IPS-18c (cell line): ENCODE results near the gene RAD52.

ENCODE experiments used
- H3K4me3 ChIP-seq: 2 replicates; pipeline ENCODE4 v1.7.0; 2013; ENCODE audit warnings: low read depth, mild to moderate bottlenecking, low read length, moderate library complexity; ENCODE audit not compliant: insufficient read depth
- H3K9me3 ChIP-seq: one replicate; pipeline ENCODE4 v1.6.1; 2013; ENCODE audit warnings: mild to moderate bottlenecking, low read length, moderate library complexity; ENCODE audit not compliant: control insufficient read depth, insufficient read depth

RAD52 gene

DNA sequence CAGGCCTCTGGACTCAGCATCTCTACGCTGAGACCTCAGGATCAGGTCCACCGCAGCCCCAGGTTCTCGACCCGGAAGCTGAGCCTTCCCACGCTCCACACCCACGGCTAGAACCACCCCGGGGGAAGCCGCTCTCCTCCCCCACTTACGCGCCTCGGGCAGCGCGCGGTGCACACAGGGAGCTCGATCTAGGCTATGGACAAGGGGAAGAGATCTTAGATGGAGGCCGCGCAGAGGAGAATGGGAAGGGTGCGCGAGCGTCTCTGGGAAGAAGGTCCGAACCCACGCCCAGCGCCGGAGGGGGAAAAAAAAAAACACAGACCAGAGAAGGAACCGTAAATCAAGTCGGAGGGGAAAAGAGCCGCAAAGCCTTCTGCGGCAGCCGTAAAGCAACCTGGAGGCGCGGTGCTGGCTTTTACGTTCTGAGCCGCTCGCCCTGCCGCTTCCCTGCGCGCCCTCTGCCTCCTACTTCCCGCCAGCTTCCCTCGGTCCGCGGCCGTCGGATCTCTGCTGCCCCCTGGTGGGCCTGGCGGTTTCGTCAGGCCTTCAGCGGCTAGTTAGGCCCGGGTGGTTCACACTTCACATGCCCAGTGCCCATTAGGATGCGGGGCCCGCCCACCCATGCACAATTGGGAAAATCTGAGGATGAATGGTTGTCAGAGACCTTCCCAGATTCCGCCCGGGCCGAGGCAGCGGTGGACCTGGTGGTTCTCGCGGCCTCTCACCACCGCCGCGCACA is at the start of gene RAD52:
TSS of gene RAD52 (minus strand) at position 242 of the 739 bp plus-strand sequence. CDS start 16,636 bp downstream, outside the sequence.
- Histone ChIP-seq H3K9me3 (peaks cover 2% of the 10 kb centered on the region), H3K4me3 (peak within 1 kb of the TSS; percentile 91)

DNA sequence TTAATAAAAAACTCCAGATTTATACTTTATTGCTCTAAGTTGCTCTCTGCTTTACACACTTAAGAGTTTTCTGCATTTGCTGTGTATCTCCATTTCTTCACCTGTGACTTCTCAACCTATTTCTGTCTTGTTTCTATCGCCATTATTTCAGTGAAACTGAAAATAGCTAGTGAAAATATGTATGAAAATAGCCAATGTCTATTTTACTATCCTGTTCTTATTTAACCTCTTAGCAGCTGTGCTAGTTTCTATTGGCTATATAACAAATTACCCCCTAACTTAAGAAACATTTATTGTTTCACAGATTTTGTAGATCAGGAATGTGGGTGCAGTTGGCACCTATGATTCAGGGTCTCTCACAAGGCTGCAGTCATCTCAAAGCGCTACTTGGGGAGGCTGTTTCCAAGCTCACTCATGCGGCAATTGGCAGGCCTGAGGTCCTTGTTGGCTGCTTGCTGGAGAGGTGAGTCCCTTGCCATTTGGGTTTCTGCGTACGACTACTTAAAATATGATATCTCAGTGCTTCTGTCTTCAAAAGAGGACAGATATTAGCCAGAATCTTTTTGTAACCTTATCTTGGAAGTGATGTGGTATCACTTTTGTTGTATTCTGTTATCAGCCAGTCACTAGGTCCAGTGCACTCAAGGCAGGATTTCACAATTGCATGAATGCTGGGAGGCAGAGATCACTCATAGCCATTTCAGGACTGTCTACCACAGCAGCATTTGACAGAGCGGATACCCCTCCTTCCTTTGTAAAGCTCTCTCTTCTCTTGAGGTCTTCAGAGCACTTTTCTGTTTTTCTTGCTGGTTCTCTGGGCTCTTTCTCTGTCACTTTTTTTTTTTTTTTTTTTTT is 48.8 kb upstream of the RAD52 start:
- H3K4me3 ChIP-seq: no peak overlapping the region
- H3K9me3 ChIP-seq: no peaks in the 10 kb centered on the region

DNA sequence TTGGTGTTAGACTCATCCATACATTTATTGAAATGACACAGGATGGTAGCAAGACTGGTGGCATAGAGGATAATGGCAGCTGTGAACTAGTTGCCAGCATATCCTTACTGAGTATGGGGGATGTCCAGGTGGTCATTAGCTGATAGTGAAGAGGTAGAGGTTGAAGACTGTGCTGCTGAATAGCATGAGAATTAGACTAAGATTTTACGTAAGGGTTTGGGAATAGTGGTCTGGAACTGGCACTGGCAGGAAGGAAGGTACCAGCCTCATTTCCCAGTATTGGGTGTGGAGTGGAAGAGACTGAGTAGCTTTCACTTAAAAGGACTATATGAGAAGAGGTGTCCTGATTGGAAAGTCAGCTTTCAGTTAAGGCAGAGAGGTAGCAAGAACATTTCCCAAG is 48.0 kb upstream of the RAD52 start:
- Histone ChIP-seq H3K9me3 (no peaks in the 10 kb centered on the region), H3K4me3 (no peak overlapping the region)

DNA sequence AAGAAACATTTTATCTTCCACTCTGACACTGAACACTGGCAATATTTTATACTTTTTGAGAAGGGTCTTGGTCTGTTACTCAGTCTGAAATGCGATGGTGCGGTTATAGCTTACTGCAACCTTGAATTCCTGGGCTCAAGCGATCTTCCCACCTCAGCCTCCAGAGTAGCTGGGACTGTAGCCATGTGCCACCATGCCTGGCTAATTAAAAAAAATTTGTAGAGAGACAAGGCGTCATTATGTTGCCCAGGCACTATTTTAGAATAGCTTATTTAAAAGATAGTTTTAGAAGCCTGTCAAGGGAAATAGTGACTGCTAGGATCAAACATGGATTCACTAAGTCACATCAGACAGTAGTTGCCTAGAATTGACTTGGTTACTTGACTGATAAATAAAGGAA is 47.4 kb upstream of the RAD52 start:
- H3K4me3 ChIP-seq: no peak overlapping the region
- H3K9me3 ChIP-seq: no peaks in the 10 kb centered on the region

DNA sequence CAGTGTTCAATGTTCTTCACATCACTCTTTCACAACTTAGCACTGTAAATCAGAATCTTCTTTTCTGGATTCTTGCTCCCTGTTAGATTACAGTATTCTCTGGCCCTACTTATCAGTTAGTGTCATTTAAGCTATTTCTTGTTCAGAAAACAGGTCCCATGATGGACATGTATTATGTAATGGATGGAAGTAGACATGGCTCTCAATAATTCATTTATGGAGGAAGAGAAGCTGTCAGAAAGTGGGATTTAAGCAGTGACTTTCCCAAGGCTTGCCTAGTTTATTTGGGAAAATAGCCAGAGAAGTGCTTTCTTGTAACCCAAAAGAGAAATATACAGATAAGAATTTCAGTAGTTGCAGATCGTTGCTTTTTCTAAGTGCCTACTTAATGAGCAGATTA is 43.2 kb upstream of the RAD52 start:
- H3K9me3 ChIP-seq: no peaks in the 10 kb centered on the region
- no peak overlapping the region for H3K4me3 ChIP-seq

DNA sequence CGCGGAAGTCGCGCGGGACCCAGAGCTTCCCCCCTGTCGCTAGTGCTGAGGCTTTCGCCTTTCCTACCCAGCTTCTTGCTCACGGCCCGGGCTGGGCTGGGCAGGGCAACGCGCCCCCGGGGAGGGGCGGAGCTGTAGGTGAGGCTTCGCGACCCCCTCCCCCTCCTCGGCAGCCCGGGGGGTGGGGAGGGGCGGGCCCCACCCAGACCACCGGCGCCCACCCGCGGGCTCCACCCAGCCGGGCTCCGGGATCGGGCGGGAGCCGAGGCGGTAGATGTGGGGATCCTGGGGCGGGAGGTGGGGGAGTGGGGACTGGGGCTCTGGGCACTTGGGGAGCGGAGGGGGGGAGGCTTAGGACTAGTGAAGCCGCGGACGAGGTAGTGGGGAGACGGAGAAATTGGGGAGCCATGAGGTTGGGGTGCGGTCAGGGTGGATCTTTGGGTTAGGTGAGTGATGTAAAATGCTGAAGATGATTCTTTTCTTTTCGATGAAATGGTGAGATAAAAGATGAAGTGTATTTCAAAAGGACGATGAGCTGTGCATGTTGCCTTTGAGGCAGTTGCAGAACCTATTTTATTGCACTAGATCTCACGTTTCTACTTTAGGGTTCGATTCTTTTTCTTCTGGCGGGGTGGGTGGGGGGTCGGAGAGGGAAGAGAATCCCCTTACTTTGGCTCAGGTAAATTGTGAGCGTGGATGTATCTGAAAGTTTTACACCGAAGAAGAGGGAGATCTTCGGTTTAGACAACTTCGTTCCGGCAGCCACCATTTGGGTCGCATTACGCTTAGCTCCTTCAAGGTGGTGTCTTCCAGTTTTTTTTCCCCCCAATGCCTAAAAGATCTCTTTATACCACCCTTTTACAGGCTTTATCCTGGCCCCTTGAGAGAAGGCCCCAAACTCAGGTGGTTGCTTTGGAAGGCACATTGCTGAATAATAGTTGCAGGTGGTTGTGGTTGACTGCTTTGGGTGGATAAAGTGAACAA is 42.1 kb upstream of the RAD52 start:
- peak overlapping the region; percentile 73 for H3K4me3 ChIP-seq
- no peaks in the 10 kb centered on the region for H3K9me3 ChIP-seq

DNA sequence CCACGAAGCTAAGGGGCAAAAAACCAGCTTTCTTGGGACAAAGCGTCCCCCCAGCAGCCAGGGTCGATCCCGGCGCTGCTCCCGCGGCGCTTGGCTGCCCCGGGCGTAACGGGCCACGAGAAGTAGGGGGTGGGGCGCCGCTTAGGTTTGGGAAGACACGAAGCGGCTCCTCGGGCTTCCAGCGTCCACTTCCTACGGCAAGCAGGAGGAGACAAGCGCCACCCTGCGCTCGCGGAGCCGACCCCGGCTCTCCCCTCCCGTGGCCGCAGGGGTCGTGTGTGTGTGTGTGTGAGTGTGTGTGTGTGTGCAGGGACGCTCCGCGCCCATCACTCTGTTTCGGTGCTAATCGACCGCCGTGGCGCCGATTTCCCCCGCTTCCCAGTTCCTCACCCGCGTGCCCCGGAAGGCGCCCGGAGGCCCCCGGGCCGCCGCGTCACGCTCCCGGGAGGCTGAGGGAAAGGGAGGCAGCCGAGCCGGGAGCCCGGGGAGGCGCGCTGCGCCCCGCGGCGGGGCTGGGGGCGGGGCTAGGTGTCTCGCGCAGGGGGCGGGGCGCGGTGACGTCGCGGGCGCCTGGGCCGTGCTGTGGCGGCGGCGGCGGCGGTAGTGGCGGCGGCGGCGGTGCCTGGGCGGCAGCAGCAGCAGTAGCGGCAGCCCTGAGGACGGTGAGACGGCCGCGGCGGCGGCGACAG is 41.3 kb upstream of the RAD52 start, which contains the start of gene ERC1:
TSS of gene ERC1 (plus strand) at position 563 of the 689 bp plus-strand sequence. CDS start 36,681 bp downstream, outside the sequence.
- Histone ChIP-seq H3K9me3 (no peaks in the 10 kb centered on the region), H3K4me3 (peak within 1 kb of the TSS; percentile 91)

DNA sequence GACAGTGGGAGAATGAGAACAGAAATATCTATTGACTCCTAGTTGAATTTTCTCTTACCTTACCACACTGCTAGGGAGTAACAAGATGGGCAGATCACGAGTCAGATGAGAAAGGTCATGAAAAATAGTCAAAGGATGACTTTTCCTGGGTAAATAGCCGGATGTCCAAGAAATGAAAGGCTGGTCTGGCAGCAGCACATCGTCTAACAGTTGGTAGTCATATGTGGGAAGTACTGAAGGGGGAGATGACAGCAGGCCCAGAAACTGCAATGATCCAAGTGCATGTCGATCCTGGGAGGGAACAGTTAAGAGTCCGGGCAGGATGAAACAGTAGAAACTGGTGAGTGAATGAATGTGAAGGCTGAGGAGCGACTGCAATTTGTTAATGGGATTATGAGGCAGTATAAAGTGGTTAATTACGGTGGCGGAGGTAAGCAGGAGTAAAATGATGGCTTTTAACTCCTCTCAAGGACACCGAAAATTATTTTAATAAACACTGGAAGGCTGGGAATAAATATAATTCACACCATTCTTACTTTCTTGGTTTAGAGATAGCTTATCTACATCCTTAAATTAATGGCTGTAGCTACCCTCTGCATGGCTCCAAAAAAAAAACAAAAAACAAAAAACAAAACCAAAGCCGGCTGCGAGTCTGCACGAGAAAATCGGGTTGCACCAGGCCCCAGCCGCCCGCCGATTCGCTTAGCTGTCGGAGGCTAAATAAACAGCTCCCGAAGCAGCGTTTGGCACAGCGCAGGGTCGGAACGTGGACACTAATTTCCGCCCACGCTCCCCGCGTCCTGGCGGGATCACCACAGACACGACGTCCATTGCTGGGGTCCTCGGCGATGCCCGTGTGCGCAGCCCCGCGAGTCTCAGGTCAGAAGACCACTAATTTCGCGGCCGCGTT is 40.5 kb upstream of the RAD52 start:
- Histone ChIP-seq H3K9me3 (no peaks in the 10 kb centered on the region), H3K4me3 (peak overlapping the region; percentile 91)

DNA sequence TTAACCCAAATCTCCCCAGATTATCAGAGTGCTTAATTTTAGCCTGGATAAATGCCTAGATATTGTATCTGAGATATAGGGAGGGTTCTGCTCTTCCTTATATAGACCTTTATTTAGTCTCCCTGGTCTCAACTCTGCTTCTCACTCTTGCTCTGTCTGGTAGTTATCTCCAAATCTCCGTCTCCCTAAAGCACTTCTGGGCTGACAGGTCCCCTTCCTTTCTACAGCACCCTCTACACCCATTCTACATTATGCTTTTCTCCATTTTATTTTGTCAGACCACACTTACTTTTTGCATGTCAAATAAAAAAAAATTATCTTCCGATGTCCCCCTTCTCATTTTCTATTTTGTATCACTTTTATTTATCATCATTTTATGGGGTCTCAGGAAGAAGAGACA is 39.6 kb upstream of the RAD52 start:
- H3K4me3 ChIP-seq: no peak overlapping the region

DNA sequence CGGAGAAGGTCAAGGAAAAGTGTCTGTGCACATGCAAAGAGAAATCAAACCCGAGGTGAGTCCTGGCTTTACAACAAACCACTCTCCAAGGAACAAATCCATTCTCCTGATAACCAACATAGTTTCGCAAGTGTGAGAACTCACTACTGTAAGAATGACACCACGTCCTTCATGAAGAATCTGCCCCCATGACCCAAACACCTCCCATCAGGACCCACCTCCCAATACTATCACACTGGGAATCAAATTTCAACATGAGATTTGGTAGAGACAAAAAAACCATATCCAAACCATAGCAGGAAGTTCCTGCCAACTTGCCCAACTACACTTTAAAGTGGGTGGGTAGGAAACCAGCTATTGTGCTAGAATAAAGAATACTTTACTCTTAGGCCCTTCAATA is 39.2 kb upstream of the RAD52 start:
- no peaks in the 10 kb centered on the region for H3K9me3 ChIP-seq
- no peak overlapping the region for H3K4me3 ChIP-seq

More for the DNA sequence above, 39.6 kb upstream of the RAD52 start:
- no peaks in the 10 kb centered on the region for H3K9me3 ChIP-seq

DNA sequence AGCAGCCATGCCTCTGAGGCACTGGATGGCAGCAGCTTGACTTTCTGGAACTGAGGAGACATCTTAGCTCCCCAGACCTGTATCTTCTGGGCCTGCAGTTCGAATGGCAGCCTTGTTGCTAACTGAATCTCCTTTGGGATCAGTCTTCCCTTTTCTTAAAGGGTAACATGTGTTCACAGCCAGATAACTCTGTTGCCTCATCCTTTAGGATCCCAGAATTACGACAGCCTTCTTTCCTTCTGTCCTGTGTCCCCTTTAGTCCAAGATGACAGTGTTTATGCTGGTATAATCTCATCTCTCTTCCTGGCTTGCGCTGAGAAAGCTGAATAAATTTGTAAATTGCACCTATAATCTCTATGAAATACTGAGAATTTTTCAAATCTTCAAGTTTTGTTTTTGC is 32.5 kb upstream of the RAD52 start:
- H3K4me3 ChIP-seq: no peak overlapping the region
- H3K9me3 ChIP-seq: peaks cover 5% of the 10 kb centered on the region

DNA sequence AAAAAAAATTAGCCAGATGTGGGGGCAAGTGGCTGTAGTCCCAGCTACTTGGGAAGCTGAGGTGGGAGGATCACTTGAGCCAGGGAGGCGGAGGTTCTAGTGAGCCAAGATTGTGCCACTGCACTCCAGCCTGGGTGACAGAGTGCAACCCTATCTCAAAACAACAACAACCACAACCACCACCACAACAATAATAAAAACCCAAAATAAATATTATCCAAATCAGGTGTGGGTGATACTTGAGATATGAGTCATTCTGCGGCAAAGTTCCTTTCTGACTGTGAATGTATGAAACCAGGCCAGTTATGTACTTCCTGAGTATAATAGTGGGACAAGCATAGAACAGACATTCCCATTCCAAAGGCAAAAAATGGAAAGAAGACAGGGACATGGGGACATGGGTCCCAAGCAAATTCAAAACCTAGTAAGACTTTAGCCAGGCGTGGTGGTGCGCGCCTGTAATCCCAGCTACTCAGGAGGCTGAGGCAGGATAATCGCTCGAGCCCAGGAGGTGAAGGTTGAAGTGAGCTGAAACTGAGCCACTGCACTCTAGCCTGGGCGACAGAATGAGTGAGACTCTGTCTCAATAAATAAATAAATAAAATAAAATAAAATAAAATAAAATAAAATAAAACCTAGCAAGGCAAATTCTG is 31.8 kb upstream of the RAD52 start:
- peaks cover 5% of the 10 kb centered on the region for H3K9me3 ChIP-seq
- H3K4me3 ChIP-seq: no peak overlapping the region

DNA sequence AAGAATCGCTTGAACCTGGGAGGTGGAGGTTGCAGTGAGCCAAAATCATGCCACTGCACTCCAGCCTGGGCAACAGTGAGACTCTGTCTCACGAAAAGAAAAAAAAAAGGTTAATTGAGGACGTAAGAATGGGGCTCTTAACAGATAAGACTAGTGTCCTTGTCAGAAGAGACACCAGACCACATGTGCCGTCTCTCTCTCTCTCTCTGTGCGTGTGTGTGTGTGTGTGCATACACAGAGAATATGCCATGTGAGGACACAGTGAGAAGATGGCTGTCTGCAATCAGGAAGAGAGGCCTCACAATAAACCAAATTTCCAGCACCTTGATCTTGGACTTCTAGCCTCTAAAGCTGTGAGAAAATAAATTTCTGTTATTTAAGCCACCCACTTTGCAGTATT is 29.9 kb upstream of the RAD52 start:
- Histone ChIP-seq H3K9me3 (peaks cover 5% of the 10 kb centered on the region), H3K4me3 (no peak overlapping the region)

DNA sequence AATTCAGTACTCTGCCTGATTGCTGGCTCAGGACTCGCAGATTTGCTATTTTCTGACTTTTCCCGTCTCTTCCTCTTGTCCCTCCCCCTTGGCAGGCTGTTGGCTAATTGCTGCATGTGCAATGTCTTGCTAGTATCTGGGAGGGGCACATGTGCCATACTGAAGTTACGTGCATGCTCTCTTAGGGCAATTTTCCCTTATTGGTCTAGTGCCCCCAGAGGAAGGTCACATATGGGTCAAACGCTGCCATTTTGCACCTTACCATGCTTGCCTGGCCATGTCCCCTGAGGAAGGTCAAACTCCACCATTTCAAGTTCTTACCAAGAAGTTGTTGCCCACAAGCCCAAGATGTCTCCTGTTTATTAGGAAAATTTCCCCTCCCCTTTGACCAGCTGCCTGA is 27.7 kb upstream of the RAD52 start:
- H3K9me3 ChIP-seq: peaks cover 5% of the 10 kb centered on the region

DNA sequence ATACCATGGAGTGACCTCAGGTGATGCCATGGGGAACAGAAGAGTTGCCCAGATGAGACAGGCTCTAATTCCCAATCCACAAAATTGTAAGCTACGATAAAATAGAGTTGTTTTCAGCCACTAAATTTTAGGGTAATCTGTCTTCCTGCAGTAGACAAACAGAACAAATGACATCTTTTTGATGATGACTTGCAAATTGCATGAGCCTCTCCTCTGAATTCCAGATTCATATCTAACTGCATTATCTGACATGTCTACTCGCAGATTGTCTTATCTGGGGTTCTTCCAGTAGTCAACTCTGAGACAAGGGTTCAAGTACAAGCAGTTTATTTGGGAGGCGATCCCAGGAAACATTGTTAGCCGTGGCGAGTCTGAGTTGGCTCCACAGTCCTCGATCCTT is 27.1 kb upstream of the RAD52 start:
- Histone ChIP-seq H3K9me3 (peaks cover 5% of the 10 kb centered on the region), H3K4me3 (no peak overlapping the region)

More for the DNA sequence above, 27.7 kb upstream of the RAD52 start:
- H3K4me3 ChIP-seq: no peak overlapping the region
